Ishikawa (cell line): ENCODE measurements around the gene HDAC9.

Source experiments
- CEBPB ChIP-seq: IDR thresholded peaks from 2 replicates; pipeline ENCODE4 v1.6.1; 2012
- CREB1 ChIP-seq: IDR thresholded peaks from 2 replicates; pipeline ENCODE4 v1.6.1; 2012; ENCODE audit warnings: low read depth
- EP300 ChIP-seq: IDR thresholded peaks from 2 replicates; pipeline ENCODE4 v1.6.1; 2012; ENCODE audit warnings: borderline replicate concordance
- MAX ChIP-seq: IDR thresholded peaks from 2 replicates; pipeline ENCODE4 v1.6.1; 2012
- NFIC ChIP-seq: IDR thresholded peaks from 2 replicates; pipeline ENCODE4 v1.6.1; 2012
- RAD21 ChIP-seq: IDR thresholded peaks from 2 replicates; pipeline ENCODE4 v1.6.1; 2012; ENCODE audit warnings: low read depth
- REST ChIP-seq: IDR thresholded peaks from 2 replicates; pipeline ENCODE4 v1.6.1; 2012; ENCODE audit warnings: low read depth, mild to moderate bottlenecking
- TAF1 ChIP-seq: IDR thresholded peaks from 2 replicates; pipeline ENCODE4 v1.6.1; 2012; ENCODE audit warnings: low read depth, mild to moderate bottlenecking
- TCF12 ChIP-seq: IDR thresholded peaks from 2 replicates; pipeline ENCODE4 v1.6.1; 2012; ENCODE audit warnings: low read depth
- USF1 ChIP-seq: IDR thresholded peaks from 2 replicates; pipeline ENCODE4 v1.6.1; 2012
- YY1 ChIP-seq: IDR thresholded peaks from 2 replicates; pipeline ENCODE4 v1.6.1; 2012; ENCODE audit warnings: low read depth

- no peak for TF ChIP-seq USF1
- TF ChIP-seq EP300, result no peak
- peak; percentile 68 for TF ChIP-seq RAD21
- TF ChIP-seq CEBPB, result no peak
- TF ChIP-seq REST, result no peak
- no peak for TF ChIP-seq CREB1
- no peak for TF ChIP-seq NFIC
- no peak for TF ChIP-seq TCF12
- no peak for TF ChIP-seq TAF1
- no peak for TF ChIP-seq MAX
- TF ChIP-seq YY1, result no peak
Observed at GRCh38 chr7:18693406-18693805, 197.9 kb downstream of the HDAC9 start.
